Forelimb muscle (tissue), 1 donor: Measurements from ENCODE around the gene TRPM3. TPM values are rescaled to one million over a fixed set of nuclear protein-coding genes. Genes with fewer than 3 reads are reported as not detected.

ENCODE experiments used
- DNase-seq: peaks from one replicate; pipeline ENCODE4 v3.0.0-alpha.2; 2013; ENCODE audit warnings: low read depth
- polyA plus RNA-seq: library from polyadenylated mRNA; unstranded; fragments of 120-200 nt; gene quantifications from one replicate; pipeline ENCODE4 v1.2.1, GENCODE V29; 2013; ENCODE audit not compliant: insufficient read length

TRPM3 gene
- polyA plus RNA-seq, 1 donor = 0.19 TPM

DNA sequence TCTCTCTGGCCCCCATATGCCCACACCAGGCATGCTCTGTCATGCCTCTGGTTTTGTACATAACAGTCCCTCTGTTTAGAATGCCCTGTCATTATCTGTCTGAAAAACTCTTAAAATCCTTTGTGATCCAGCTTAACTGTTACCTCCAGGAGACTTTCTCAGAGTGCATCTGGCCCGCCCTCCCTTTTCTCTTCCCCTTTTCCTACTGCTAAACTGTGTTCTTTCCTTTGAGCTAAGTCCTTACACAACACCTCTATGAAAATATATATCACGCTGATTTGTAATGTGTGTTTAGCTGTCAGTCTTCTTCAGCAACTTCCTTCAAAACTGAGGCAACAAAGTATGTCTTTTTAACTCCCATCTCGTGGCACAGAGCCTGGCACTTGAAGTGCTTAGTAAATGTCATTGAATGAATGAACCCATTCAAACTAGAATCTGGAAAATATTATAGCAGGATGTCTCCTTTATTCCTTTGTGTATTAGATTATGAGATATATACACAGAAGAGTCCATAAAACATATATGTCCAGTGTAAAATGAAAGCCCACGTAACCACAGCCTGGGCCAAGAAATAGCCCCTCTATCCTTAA, 540.7 kb downstream of the TRPM3 start:
- no peak for DNase-seq

DNA sequence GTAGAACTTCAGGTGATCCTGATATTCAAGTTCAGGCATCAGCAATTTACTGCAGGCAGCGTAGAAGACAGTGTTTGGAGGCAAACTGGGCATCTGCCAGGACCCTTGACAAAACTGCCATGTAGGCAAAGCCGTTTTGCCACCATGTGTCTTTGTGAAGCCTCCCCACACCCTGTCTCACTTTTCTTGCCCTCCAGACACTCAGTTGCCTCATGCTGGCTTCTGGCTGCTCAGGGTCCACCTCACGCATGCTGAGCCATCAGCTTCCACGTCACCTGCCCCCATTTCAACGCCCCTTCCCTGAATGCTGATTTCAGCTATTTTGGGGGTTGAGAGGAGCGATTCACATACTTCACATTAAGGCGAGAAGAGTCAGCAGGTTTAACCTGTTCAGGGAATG, 541.7 kb downstream of the TRPM3 start:
- no peak for DNase-seq

- DNase-seq = no peak
Measured at GRCh38 chr9:70578720-70579119, 542.7 kb downstream of the TRPM3 start.

DNA sequence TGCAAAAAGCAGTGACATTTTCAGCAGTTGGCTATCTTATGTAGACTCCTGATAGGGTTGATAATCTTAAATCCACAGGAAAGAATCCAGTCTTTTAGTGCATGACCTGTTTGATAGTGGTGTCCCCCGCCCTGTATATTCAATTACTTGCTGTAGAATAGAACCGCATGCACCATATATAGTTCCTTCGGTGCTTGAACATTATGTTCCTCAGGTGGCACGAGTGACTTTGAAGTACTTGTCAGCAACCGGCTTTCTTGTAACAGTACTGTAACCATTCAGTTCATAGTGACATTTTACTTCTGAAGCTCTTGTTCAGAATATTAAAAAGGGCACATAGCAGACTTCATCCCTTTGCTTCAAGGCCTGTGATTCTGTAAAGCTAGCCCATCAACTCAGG, 543.8 kb downstream of the TRPM3 start:
- no peak for DNase-seq

DNA sequence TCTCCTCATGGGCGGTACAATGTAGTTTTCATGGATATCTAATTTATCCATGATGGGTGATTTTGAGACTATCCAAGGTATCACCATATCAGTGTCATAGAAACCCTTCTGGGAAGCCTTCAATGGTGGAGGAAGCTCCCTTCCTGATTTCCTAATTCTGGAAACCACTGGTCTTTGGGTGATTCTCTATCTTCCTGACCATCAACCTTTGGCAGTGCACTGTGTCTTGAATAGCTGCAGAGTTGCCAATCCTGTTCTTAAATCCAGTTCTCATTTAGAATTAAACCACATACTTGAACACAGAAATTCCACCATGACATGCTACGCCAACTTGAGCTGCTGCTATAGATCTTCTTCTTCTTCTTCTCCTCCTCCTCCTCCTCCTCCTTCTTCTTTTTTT, 545.3 kb downstream of the TRPM3 start:
- no peak for DNase-seq

GRCh38 chr9:70574151-70574837, 547.1 kb downstream of the TRPM3 start:
- no peak for DNase-seq

- DNase-seq = no peak
Measured at GRCh38 chr9:70573308-70573707, 548.1 kb downstream of the TRPM3 start.

DNA sequence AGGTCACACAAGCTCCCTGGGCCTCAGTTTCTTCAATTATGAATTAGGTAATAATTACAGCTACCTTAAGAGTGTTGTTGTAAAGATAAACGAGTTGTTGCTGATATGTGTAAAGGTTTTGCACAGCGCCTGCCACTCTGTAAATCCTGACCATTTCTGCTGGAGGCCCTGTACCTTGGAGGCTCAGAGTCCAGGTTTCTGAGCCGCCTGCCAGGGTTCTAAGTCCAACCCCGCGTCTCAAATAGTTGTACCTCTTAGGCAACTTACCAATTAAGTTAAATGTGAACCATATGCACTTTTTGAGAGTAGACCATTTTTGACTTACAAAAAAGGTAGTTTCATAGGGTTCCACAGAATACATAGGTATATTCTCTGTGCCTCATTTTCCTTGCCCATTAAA, 550.2 kb downstream of the TRPM3 start:
- no peak for DNase-seq

DNA sequence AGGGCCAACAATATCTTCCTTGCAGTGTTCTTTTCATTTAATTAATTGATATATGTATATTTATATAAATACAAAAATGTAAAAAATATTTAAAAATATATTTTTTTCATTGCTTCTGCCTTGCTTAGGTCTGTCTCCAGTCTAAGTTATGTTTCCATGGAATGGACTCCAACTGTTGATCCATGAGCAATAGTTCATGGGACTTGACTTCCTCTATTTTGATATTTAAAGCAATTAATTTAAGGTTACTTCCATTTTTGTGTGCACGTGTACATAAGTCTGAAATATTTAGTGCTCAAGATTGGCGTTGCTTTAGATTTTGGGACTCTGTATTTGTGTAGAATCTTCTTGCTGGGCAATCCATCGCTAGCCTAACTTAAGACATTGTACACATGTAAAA, 551.6 kb downstream of the TRPM3 start:
- no peak for DNase-seq

DNA sequence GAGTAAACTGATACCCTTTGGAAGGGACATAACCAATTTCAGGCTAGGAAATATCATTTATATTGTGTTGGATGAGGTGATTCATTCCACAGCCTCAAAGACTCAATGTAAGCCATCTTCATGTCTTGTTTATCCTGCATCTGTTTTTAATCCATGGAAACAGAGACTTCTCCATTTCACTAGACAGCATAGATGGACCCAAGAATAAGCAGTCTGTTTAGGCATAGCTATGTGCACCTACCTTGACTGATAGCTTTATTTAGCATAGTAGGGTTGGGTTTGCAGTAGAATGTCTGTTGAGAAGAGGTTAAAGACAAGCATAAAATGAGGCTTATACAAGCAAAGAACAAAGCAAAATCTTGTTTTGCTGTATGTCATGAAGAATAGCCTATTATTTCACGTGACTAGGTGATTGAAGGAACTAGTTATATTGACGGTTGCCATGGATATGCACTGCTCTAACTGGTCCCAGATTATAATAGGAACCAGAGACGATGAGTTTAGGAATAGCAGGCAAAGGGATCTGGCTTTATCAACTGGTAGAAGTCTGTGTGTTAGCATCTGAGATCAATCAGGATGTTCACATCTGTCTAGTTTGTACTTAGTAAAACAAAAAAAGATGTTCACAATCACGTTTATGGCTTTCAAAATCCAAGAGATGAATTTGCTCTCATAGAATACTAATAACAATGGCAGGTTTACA, 552.2 kb downstream of the TRPM3 start:
- DNase-seq = no peak

GRCh38 chr9:70567511-70567910, 553.9 kb downstream of the TRPM3 start:
- DNase-seq = no peak

DNA sequence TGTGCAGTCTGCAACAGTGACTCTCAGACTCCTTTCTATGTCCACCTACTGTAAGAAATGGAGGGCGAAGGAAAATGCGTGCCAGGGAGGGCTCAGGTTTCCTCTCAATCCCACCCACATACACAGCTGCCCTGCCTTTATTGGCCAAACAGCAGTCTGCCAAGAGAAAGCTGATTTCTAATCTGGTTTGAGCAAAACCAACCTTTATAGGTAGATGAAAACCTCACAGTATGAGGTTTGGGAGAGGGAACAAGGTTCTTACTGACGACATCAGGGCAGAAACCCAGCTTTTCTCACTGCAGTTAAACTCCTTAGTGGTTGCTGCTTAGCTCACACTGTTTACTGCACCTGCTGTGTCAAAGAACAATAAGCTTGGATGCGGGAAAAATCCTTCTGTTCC, 554.7 kb downstream of the TRPM3 start:
- no peak for DNase-seq

GRCh38 chr9:70566066-70566465, 555.4 kb downstream of the TRPM3 start:
- no peak for DNase-seq

DNA sequence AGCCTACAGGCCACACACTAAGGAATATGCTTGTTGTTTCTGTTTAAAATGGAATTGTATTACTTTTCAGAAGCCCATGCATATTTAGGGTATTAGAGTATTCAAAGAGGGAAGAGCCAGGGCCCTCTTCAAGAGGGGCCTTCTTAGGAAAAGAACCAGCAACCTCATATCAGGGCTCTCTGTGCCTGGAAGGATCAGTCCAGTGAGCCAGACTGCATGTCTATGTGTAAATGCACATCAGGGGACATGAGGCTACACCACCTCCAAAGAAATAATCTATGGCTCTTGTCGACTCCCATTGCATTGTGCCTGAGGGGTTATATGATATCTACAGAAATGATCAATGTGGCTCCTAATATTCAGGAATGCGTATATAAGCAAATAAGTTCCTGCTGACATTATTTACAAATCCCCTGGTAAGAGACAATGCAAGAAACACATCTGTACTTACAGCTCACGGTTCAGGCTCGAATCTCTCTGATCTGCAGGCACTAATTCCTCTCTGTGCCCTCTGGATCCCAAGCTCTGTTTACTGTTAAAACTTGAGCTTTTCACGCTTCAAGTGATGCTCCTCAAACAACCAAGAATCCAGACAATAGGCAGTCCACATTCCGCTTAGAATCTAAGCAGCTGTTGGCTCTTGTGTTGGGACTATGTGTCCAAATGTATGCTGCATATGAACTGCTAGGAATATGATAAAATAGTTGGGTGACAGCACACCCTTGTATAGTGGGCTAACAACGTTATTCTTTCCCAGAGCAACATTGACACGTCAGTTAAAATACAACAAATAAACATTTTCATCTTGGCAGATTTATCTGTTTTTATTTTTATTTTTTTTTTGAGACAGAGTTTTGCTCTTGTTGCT, 556.7 kb downstream of the TRPM3 start:
- DNase-seq = no peak

GRCh38 chr9:70563431-70564204, 557.8 kb downstream of the TRPM3 start:
- no peak for DNase-seq

DNA sequence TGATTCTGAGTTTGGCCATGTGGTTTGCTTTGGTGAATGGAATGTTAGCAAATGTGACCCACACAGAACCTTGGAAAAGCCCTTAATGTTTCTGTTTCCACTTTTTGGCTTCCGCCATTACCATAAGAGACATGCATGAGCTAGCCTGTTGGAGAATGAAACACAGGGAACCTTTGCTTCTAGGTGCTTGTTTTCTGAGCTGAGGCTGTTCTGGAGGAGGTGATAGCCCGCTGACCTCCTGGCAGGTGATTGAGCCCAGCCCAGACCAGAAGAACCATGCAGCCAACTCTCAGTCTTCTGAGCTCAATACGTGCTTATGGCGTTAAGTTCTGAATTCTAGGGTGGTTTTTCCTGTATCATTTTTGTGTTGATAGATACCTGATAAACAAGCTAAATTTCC, 558.4 kb downstream of the TRPM3 start:
- DNase-seq = no peak

GRCh38 chr9:70561786-70562395, 559.5 kb downstream of the TRPM3 start:
- no peak for DNase-seq

DNA sequence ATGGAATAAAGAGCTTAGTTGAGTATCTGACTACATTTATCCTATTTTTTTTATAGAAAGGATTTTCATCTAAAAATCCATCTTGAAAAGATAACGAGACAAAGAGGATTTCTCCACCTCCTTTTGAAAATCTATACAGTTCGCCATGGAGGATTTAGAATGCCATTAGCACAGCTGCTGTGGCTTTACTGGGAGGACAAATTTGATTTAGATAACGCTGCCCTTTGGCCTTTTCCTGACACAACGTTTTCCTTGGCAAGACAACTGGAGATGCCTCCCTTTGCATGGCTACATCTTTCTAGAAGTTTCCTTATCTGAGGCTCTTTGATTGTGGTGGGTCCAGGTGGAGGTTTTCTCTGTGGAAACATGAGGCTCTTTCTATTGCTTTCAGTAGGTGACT, 560.3 kb downstream of the TRPM3 start:
- no peak for DNase-seq

DNA sequence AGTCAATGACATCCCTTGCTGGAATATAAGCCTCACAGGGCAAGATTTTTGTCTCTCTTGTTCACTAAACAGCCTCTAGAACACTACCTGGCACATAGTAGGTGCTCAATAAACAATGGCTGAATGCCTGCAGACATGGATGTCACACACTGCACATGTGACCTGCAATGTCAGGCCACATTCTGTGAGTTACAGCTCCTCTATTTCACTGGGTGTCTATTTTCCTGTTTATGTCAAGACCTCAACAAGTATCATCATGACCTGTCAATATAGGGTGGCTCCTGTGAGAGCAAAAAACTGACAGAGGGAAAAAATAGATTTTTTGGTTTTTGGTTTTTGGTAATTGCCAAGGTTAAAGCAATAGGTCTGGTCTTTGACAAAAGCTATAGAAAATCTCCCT, 562.3 kb downstream of the TRPM3 start:
- DNase-seq = no peak

DNA sequence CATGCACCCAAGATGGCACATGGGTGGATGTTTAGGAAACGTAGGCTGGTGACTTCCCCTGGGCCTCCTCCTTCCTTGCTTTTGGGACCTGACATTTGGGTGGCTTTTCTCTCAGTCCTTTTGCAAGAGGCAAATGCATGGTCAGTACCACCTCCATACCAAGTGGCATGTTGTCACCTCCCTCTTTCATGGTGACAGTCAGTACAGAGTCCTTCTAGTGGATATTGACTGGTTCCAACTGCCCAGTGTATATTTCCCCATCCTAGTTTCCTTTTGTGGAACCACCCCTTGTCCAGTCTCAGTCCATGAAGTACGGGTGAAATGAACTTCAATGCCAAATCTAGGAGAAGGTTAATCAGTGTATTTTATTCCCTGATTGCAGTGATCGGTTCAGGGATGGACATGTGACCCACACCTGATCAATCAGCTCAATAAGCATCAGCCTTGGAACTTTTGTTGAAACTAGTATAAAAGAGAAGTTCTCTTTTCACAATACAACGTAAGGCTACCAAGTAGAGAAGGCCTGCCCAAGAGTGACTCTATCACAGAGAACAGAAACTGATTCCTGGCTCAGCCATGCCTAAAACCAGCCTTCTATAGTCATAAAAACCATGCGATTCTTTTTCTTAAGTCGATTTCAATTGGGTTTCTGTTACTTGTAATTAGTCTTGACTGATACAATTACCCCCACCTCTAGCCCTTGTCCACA, 563.6 kb downstream of the TRPM3 start:
- DNase-seq = no peak
